Measurements from ENCODE around the gene PPFIBP2. TPM values are rescaled to one million over a fixed set of nuclear protein-coding genes. Genes with fewer than 3 reads are reported as not detected.

Gene PPFIBP2
- total RNA-seq, 1 experiment from 2014 or later: 5.7 TPM

DNA sequence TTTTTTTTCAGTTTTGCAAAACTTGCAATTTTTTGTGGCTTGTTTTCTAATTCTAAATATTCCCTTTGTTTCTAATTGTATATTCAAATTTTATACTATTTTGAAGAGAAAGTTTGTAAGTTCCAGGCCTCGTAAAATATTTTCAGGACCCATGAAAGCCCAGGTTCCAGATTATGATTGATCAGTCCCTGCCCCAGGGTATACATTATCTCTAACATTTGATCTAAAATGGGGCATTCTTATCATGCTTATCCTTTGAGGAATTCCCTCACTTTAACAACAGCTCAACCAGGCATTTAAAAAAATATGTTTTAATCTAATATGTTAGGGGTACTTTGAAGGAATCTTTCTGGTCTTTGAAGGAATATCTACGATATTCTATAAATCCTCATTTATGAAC, 133.1 kb downstream of the PPFIBP2 start:
- no peak overlapping the region for H2AFZ ChIP-seq (ENCODE audit: low read depth, low read length, poor library complexity, severe bottlenecking)
- no peak overlapping the region for H3K4me3 ChIP-seq (replicated peaks in 1 of 2; ENCODE audit: low read depth in 1 of 2, low read length in 2 of 2)
- no peaks in the 10 kb centered on the region for H3K79me2 ChIP-seq (ENCODE audit: insufficient read depth, low read length)
- ChIA-PET POLR2A (no interaction called here), RAD21 (ENCODE audit: low non-redundant PET in 1 of 2, low total read pairs in 2 of 2, uncharacterized antibody in 2 of 2, unreplicated experiment in 2 of 2) (no interaction called here), CTCF (interaction anchor here (1.1 kb wide), 1 partner anchor 19 kb away, joined by 4 read pairs; no protein-coding TSS in a partner anchor)
- no peaks in the 10 kb centered on the region for H3K9me3 ChIP-seq (ENCODE audit: control insufficient read depth in 1 of 2, insufficient read depth in 1 of 2, low read depth in 1 of 2, low read length in 2 of 2)
- BruUV-seq (replicated peaks): no TSS peak
- H3K9ac ChIP-seq (ENCODE audit: low read length): no peak overlapping the region
- H3K36me3 ChIP-seq (ENCODE audit: control insufficient read depth in 1 of 2, insufficient read depth in 2 of 2, low read length in 2 of 2): no peaks in the 10 kb centered on the region
- H4K20me1 ChIP-seq (ENCODE audit: insufficient read depth): no peaks in the 10 kb centered on the region
- H3K9me2 ChIP-seq (ENCODE audit: insufficient read depth): no peaks in the 10 kb centered on the region
- intact Hi-C loops (cut with micrococcal nuclease): no loop called here
- ATAC-seq (no peak), DNase-seq (ENCODE audit: low read depth, low spot score) (no peak)
- no peak overlapping the region for H3K27ac ChIP-seq (ENCODE audit: low read depth, low read length)
- no peaks in the 10 kb centered on the region for H3K4me1 ChIP-seq (ENCODE audit: control insufficient read depth in 1 of 2, insufficient read depth in 2 of 2, low read length in 2 of 2)
- no peaks in the 10 kb centered on the region for H3K27me3 ChIP-seq (ENCODE audit: insufficient read depth, low read length)
- TF ChIP-seq CEBPB (IDR thresholded peaks at IDR 0.05; ENCODE audit: low read depth) (no peak), SIN3A (IDR thresholded peaks at IDR 0.05; ENCODE audit: low read depth) (no peak), POLR2AphosphoS5 (IDR thresholded peaks at IDR 0.05; ENCODE audit: low read depth, low read length) (no peak), ZFX (IDR thresholded peaks at IDR 0.05) (no peak), POLR2A (IDR thresholded peaks at IDR 0.05; ENCODE audit: borderline replicate concordance, extremely low read depth, insufficient read depth, insufficient read length) (no peak), JUND (IDR thresholded peaks at IDR 0.05) (no peak), FOSL1 (IDR thresholded peaks at IDR 0.05; ENCODE audit: low read depth) (no peak), CBX3 (IDR thresholded peaks at IDR 0.05; ENCODE audit: low read depth) (no peak), EZH2phosphoT487 (IDR thresholded peaks at IDR 0.05; ENCODE audit: borderline replicate concordance) (no peak), EZH2 (IDR thresholded peaks at IDR 0.05) (no peak), RAD21 (IDR thresholded peaks at IDR 0.05; ENCODE audit: low read depth) (no peak), ZNF274 (IDR thresholded peaks at IDR 0.05; ENCODE audit: low read depth, low read length) (no peak)
- TF ChIP-seq, protein P1, sequence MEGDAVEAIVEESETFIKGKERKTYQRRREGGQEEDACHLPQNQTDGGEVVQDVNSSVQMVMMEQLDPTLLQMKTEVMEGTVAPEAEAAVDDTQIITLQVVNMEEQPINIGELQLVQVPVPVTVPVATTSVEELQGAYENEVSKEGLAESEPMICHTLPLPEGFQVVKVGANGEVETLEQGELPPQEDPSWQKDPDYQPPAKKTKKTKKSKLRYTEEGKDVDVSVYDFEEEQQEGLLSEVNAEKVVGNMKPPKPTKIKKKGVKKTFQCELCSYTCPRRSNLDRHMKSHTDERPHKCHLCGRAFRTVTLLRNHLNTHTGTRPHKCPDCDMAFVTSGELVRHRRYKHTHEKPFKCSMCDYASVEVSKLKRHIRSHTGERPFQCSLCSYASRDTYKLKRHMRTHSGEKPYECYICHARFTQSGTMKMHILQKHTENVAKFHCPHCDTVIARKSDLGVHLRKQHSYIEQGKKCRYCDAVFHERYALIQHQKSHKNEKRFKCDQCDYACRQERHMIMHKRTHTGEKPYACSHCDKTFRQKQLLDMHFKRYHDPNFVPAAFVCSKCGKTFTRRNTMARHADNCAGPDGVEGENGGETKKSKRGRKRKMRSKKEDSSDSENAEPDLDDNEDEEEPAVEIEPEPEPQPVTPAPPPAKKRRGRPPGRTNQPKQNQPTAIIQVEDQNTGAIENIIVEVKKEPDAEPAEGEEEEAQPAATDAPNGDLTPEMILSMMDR (IDR thresholded peaks at IDR 0.05 in 2 of 3, conservative IDR thresholded peaks at IDR 0.05 in 1 of 3; ENCODE audit: borderline replicate concordance in 1 of 3, insufficient read depth in 1 of 3, low read depth in 2 of 3, low read length in 2 of 3): no peak
- TF ChIP-seq, protein P2, sequence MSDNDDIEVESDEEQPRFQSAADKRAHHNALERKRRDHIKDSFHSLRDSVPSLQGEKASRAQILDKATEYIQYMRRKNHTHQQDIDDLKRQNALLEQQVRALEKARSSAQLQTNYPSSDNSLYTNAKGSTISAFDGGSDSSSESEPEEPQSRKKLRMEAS (IDR thresholded peaks at IDR 0.05): no peak
- TF ChIP-seq, protein P3, sequence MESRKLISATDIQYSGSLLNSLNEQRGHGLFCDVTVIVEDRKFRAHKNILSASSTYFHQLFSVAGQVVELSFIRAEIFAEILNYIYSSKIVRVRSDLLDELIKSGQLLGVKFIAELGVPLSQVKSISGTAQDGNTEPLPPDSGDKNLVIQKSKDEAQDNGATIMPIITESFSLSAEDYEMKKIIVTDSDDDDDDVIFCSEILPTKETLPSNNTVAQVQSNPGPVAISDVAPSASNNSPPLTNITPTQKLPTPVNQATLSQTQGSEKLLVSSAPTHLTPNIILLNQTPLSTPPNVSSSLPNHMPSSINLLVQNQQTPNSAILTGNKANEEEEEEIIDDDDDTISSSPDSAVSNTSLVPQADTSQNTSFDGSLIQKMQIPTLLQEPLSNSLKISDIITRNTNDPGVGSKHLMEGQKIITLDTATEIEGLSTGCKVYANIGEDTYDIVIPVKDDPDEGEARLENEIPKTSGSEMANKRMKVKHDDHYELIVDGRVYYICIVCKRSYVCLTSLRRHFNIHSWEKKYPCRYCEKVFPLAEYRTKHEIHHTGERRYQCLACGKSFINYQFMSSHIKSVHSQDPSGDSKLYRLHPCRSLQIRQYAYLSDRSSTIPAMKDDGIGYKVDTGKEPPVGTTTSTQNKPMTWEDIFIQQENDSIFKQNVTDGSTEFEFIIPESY (IDR thresholded peaks at IDR 0.05; ENCODE audit: extremely low read depth, insufficient replicate concordance, low read length): no peak
- TF ChIP-seq, protein P4, sequence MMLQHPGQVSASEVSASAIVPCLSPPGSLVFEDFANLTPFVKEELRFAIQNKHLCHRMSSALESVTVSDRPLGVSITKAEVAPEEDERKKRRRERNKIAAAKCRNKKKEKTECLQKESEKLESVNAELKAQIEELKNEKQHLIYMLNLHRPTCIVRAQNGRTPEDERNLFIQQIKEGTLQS (IDR thresholded peaks at IDR 0.05): no peak
- no peak overlapping the region for H3K4me2 ChIP-seq (ENCODE audit: low read length)

All from HCT116 (cell line).